ENCODE results near the gene RBPJL. TPM values are rescaled to one million over a fixed set of nuclear protein-coding genes. Genes with fewer than 3 reads are reported as not detected.

Gene RBPJL
- polyA plus RNA-seq, 2 of the 4 experiments (the other 2 are of a cell fraction) = not detected

DNA sequence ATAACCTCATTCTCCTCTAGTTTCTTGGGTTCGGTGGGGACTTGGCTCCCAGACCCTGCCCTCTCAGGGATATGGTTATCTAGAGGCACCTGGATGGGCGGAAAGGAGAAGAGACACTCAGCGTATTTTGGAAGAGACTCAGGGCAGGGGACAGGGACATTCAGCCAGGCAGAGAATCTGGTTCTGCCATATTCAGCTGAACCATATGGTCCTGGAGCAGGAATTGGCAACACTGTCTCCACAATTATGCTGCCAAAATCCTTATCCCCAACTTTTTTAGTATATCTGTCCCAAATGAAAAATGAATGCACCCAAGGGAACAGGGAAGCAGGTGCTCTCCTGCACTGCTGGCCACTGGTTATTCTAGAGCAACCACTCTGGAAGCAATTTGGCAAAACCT is 23.8 kb downstream of the RBPJL start:
- H3K4me1 ChIP-seq = peaks cover 8% of the 10 kb centered on the region
- no peak for DNase-seq (ENCODE audit: low read depth in 1 of 2, low spot score in 1 of 2)
- no peak overlapping the region for H3K27ac ChIP-seq
- 100% methylated on average over 3 of the region's 3 CpGs for WGBS (ENCODE audit: missing lambda C conversion rate)
- ATAC-seq = no peak
- no peak overlapping the region for H3K4me3 ChIP-seq
- ChIA-PET POLR2A (no interaction called here), CTCF (interaction anchor here (1.5 to 7.9 kb wide), 3 partner anchors 10 to 440 kb away, joined by 5 to 82 read pairs (median 5); no protein-coding TSS in a partner anchor)
- no peak overlapping the region for H3K4me2 ChIP-seq
- FAIRE-seq = no peak
- no peaks in the 10 kb centered on the region for H3K9me3 ChIP-seq
- TF ChIP-seq HDAC2 (IDR thresholded peaks at IDR 0.05) (no peak), KDM5A (IDR thresholded peaks at IDR 0.05) (no peak), PHF8 (IDR thresholded peaks at IDR 0.05; ENCODE audit: borderline replicate concordance, low read depth) (no peak), HOXA7 (CRISPR knock-in tag; IDR thresholded peaks at IDR 0.05) (no peak), GATA3 (IDR thresholded peaks at IDR 0.05; ENCODE audit: borderline replicate concordance) (no peak), MAZ (IDR thresholded peaks at IDR 0.05; ENCODE audit: borderline replicate concordance, low read depth, low read length) (no peak), CHD2 (IDR thresholded peaks at IDR 0.05; ENCODE audit: low read length, partially characterized antibody) (no peak)

- 12% methylated on average over 11 of the region's 11 CpGs for WGBS (ENCODE audit: missing lambda C conversion rate)
- peak overlapping the region; percentile 84 to 96 for H3K27ac ChIP-seq
- FAIRE-seq = no peak
- DNase-seq (ENCODE audit: low read depth in 1 of 2, low spot score in 1 of 2) = peak; percentile 73 to 85
- H3K9me3 ChIP-seq = no peaks in the 10 kb centered on the region
- ChIA-PET CTCF (interaction anchor here (1.0 to 9.3 kb wide), 18 partner anchors 8 to 687 kb away, joined by 3 to 82 read pairs (median 6); partner anchors contain the start of genes SDC4 and SYS1), POLR2A (interaction anchor here (1.0 to 4.2 kb wide), 5 partner anchors 10 to 427 kb away, joined by 3 to 46 read pairs (median 5); partner anchors contain the start of genes PABPC1L, SDC4 and SYS1)
- peak; percentile 91 to 92 for ATAC-seq
- peaks cover 67% of the 10 kb centered on the region for H3K4me1 ChIP-seq
- peak overlapping the region; percentile 80 for H3K4me2 ChIP-seq
- peak overlapping the region; percentile 0; the same call in 1 of the 3 replicates for H3K4me3 ChIP-seq
- TF ChIP-seq CBX8 (IDR thresholded peaks at IDR 0.05) (no peak), RNF2 (IDR thresholded peaks at IDR 0.05; ENCODE audit: borderline replicate concordance, low read depth) (no peak), NFE2L2 (conservative IDR thresholded peaks at IDR 0.05; ENCODE audit: low read length) (no peak), MAZ (IDR thresholded peaks at IDR 0.05; ENCODE audit: borderline replicate concordance, low read depth, low read length) (no peak), FOXS1 (CRISPR knock-in tag; IDR thresholded peaks at IDR 0.05) (no peak), JUN (IDR thresholded peaks at IDR 0.05) (peak in 1 of 2 experiments; percentile 31; a peak in 1 of 5 replicates), HDAC2 (IDR thresholded peaks at IDR 0.05) (no peak), ATOH8 (CRISPR knock-in tag; IDR thresholded peaks at IDR 0.05; ENCODE audit: low read depth) (no peak), TFCP2L1 (CRISPR knock-in tag; IDR thresholded peaks at IDR 0.05) (no peak), CBX2 (IDR thresholded peaks at IDR 0.05; ENCODE audit: borderline replicate concordance, low read depth) (no peak), SREBF2 (IDR thresholded peaks at IDR 0.05) (no peak), ELK1 (IDR thresholded peaks at IDR 0.05; ENCODE audit: low read depth, low read length) (no peak), ZFP36 (IDR thresholded peaks at IDR 0.05; ENCODE audit: borderline replicate concordance, partially characterized antibody) (no peak), ZC3H11A (IDR thresholded peaks at IDR 0.05) (no peak), RAD21 (conservative IDR thresholded peaks at IDR 0.05 in 1 of 2, IDR thresholded peaks at IDR 0.05 in 1 of 2) (peak in 1 of 2 experiments; percentile 27; a peak in 2 of 5 replicates), E2F6 (IDR thresholded peaks at IDR 0.05; ENCODE audit: borderline replicate concordance, low read depth) (no peak), MYC (IDR thresholded peaks at IDR 0.05; ENCODE audit: borderline replicate concordance, low read length) (no peak), FOSL2 (IDR thresholded peaks at IDR 0.05) (peak; percentile 62), FOSL2 (CRISPR knock-in tag; IDR thresholded peaks at IDR 0.05) (peak; percentile 83), SMC3 (IDR thresholded peaks at IDR 0.05) (no peak; the same call in 2 of the 3 replicates), ZSCAN20 (CRISPR knock-in tag; IDR thresholded peaks at IDR 0.05) (no peak), EHF (CRISPR knock-in tag; IDR thresholded peaks at IDR 0.05) (no peak), HOXB5 (CRISPR knock-in tag; IDR thresholded peaks at IDR 0.05) (no peak), JUNB (IDR thresholded peaks at IDR 0.05) (peak; percentile 43; the same call in 1 of the 2 replicates)
- TF ChIP-seq, protein P1, sequence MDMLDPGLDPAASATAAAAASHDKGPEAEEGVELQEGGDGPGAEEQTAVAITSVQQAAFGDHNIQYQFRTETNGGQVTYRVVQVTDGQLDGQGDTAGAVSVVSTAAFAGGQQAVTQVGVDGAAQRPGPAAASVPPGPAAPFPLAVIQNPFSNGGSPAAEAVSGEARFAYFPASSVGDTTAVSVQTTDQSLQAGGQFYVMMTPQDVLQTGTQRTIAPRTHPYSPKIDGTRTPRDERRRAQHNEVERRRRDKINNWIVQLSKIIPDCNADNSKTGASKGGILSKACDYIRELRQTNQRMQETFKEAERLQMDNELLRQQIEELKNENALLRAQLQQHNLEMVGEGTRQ (IDR thresholded peaks at IDR 0.05) = no peak
- TF ChIP-seq, protein P2, sequence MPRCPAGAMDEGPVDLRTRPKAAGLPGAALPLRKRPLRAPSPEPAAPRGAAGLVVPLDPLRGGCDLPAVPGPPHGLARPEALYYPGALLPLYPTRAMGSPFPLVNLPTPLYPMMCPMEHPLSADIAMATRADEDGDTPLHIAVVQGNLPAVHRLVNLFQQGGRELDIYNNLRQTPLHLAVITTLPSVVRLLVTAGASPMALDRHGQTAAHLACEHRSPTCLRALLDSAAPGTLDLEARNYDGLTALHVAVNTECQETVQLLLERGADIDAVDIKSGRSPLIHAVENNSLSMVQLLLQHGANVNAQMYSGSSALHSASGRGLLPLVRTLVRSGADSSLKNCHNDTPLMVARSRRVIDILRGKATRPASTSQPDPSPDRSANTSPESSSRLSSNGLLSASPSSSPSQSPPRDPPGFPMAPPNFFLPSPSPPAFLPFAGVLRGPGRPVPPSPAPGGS (IDR thresholded peaks at IDR 0.05) = no peak
- TF ChIP-seq, protein P3, sequence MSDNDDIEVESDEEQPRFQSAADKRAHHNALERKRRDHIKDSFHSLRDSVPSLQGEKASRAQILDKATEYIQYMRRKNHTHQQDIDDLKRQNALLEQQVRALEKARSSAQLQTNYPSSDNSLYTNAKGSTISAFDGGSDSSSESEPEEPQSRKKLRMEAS (IDR thresholded peaks at IDR 0.05) = peak; percentile 60
Observed at GRCh38 chr20:45336530-45337366, 30.1 kb downstream of the RBPJL start.
